SK-N-SH (cell line): ENCODE measurements around the gene IL2RA. TPM values are rescaled to one million over a fixed set of nuclear protein-coding genes. Genes with fewer than 3 reads are reported as not detected.

Source experiments
- CTCF ChIA-PET: fragments of 300-600, 350-600 bp; formaldehyde crosslinking; extraction: SDS; loops from one replicate; lab custom pipeline; 2021; lab: Yijun Ruan, JAX
- POLR2A ChIA-PET: fragments of 350-600 bp; sonication (Branson Sonifier 250); formaldehyde crosslinking; extraction: SDS; loops from one replicate; lab custom pipeline; 2020; ENCODE audit warnings: antibody characterized with exemption, inconsistent platforms; lab: Yijun Ruan, JAX
- DNase-seq: peaks from one replicate; pipeline ENCODE4 v3.0.0; 2012
- H2AFZ ChIP-seq: fragments of 200-600 bp; sonication (generic); 2 replicates; pipeline ENCODE4 v1.8.1; 2016; ENCODE audit warnings: antibody characterized with exemption, mild to moderate bottlenecking, low read depth
- H3F3A ChIP-seq: fragments of 200-600 bp; sonication (generic); replicated peaks from 2 replicates; pipeline ENCODE3; 2016; ENCODE audit warnings: antibody characterized with exemption, mild to moderate bottlenecking; ENCODE audit not compliant: insufficient read depth
- H3K27ac ChIP-seq, 2 experiments: fragments of 200-500 bp in 1 of 2; fragments of 200-600 bp in 1 of 2; sonication (Bioruptor generic) in 1 of 2; sonication (generic), shearing (Covaris generic) in 1 of 2; 2 replicates each; pipeline versions ENCODE4 v1.5.1 to v1.6.1; 2014 to 2016; ENCODE audit warnings: low read depth in 2 of 2, inconsistent platforms in 1 of 2, low read length in 1 of 2, mild to moderate bottlenecking in 1 of 2, mixed read lengths in 1 of 2
- H3K27me3 ChIP-seq: fragments of 200-600 bp; sonication (generic), shearing (Covaris generic); 2 replicates; pipeline ENCODE4 v1.6.1; 2016; ENCODE audit warnings: mixed run types; ENCODE audit not compliant: insufficient read depth
- H3K36me3 ChIP-seq, 2 experiments: fragments of 200-500 bp in 1 of 2; fragments of 200-600 bp in 1 of 2; sonication (Bioruptor generic) in 1 of 2; sonication (generic) in 1 of 2; replicated peaks in 1 of 2; 2 replicates each; pipeline versions ENCODE3 to v1.5.1; 2014 to 2016; ENCODE audit warnings: low read length in 1 of 2, mild to moderate bottlenecking in 1 of 2; ENCODE audit not compliant: insufficient read depth in 2 of 2, control insufficient read depth in 1 of 2
- H3K4me1 ChIP-seq, 2 experiments: fragments of 200-500 bp in 1 of 2; fragments of 200-600 bp in 1 of 2; sonication (Bioruptor generic) in 1 of 2; sonication (generic), shearing (Covaris generic) in 1 of 2; 2 replicates each; pipeline versions ENCODE4 v1.5.1 to v1.6.1; 2014 to 2016; ENCODE audit warnings: low read depth in 1 of 2, low read length in 1 of 2, mixed run types in 1 of 2; ENCODE audit not compliant: insufficient read depth in 2 of 2, control insufficient read depth in 1 of 2
- H3K4me2 ChIP-seq: fragments of 200-600 bp; sonication (generic), shearing (Covaris generic); 2 replicates; pipeline ENCODE4 v1.6.1; 2017; ENCODE audit warnings: mixed run types
- H3K4me3 ChIP-seq, 2 experiments: fragments of 200-500 bp in 1 of 2; fragments of 200-600 bp in 1 of 2; sonication (Bioruptor generic) in 1 of 2; sonication (generic), shearing (Covaris generic) in 1 of 2; 2 replicates each; pipeline versions ENCODE4 v1.5.1 to v1.8.1; 2014 to 2016; ENCODE audit warnings: low read depth in 2 of 2, inconsistent platforms in 1 of 2, low read length in 1 of 2, mild to moderate bottlenecking in 1 of 2, mixed read lengths in 1 of 2, moderate library complexity in 1 of 2
- H3K79me2 ChIP-seq: fragments of 200-600 bp; sonication (generic); 2 replicates; pipeline ENCODE4 v1.8.1; 2017; ENCODE audit warnings: mild to moderate bottlenecking; ENCODE audit not compliant: insufficient read depth
- H3K9ac ChIP-seq: fragments of 200-600 bp; sonication (generic); 2 replicates; pipeline ENCODE4 v1.6.1; 2017; ENCODE audit warnings: mixed run types
- H3K9me2 ChIP-seq: fragments of 200-600 bp; sonication (generic); 2 replicates; pipeline ENCODE4 v1.6.1; 2017; ENCODE audit warnings: mixed run types
- H3K9me3 ChIP-seq: fragments of 200-600 bp; sonication (generic); 2 replicates; pipeline ENCODE4 v1.6.1; 2017; ENCODE audit warnings: mixed run types, mild to moderate bottlenecking, moderate library complexity
- H4K20me1 ChIP-seq: fragments of 200-600 bp; sonication (generic); 2 replicates; pipeline ENCODE4 v1.6.1; 2017; ENCODE audit warnings: mild to moderate bottlenecking, mixed run types; ENCODE audit not compliant: insufficient read depth
- FOSL2 ChIP-seq: IDR thresholded peaks from 2 replicates; pipeline ENCODE4 v1.4.0; 2012; ENCODE audit warnings: low read depth, mild to moderate bottlenecking, moderate library complexity, borderline replicate concordance
- MEF2A ChIP-seq: IDR thresholded peaks from 2 replicates; pipeline ENCODE4 v1.4.0; 2012; ENCODE audit warnings: low read depth, borderline replicate concordance
- NFIC ChIP-seq: IDR thresholded peaks from 2 replicates; pipeline ENCODE4 v1.4.0; 2012; ENCODE audit warnings: borderline replicate concordance
- NRF1 ChIP-seq: IDR thresholded peaks from 2 replicates; pipeline ENCODE4 v1.6.1; 2012; ENCODE audit warnings: low read depth, mild to moderate bottlenecking, low read length
- RAD21 ChIP-seq: IDR thresholded peaks from 2 replicates; pipeline ENCODE4 v1.6.1; 2012; ENCODE audit warnings: mild to moderate bottlenecking, low read length
- RCOR1 ChIP-seq: fragments of 150-350 bp; IDR thresholded peaks from 2 replicates; pipeline ENCODE4 v1.6.1; 2017; ENCODE audit warnings: antibody characterized with exemption, low read length
- RXRA ChIP-seq: IDR thresholded peaks from 2 replicates; pipeline ENCODE4 v1.4.0; 2012; ENCODE audit warnings: low read depth, mild to moderate bottlenecking, borderline replicate concordance
- TCF12 ChIP-seq: IDR thresholded peaks from 2 replicates; pipeline ENCODE4 v1.4.0; 2012
- YY1 ChIP-seq: IDR thresholded peaks from 2 replicates; pipeline ENCODE4 v1.4.0; 2012; ENCODE audit warnings: low read depth, mild to moderate bottlenecking
- WGBS: methylation state at CpG from one replicate; pipeline ENCODE4 v1.1.6; 2017; ENCODE audit warnings: low lambda C conversion rate; 5-methylcytosine and 5-hydroxymethylcytosine counted together
- polyA plus RNA-seq, 3 experiments: library from polyadenylated mRNA; depleted of rRNA; stranded (reverse); fragments of >200 nt; gene quantifications; 2 replicates each; pipeline ENCODE4 v1.2.3, GENCODE V29; 2012
- TF ChIP-seq, protein P1 (sequence below): fragments of 200-600 bp; sonication (generic); IDR thresholded peaks from 2 replicates; pipeline ENCODE4 v1.6.1; 2017; ENCODE audit warnings: antibody characterized with exemption, mild to moderate bottlenecking, moderate library complexity
- TF ChIP-seq, protein P2 (sequence below): fragments of 150-350 bp; IDR thresholded peaks from 2 replicates; pipeline ENCODE4 v1.6.1; 2017; ENCODE audit warnings: antibody characterized with exemption, low read length, low read depth, borderline replicate concordance

Gene IL2RA
- polyA plus RNA-seq, 1 of the 3 experiments (the other 2 are of a cell fraction): not detected

DNA sequence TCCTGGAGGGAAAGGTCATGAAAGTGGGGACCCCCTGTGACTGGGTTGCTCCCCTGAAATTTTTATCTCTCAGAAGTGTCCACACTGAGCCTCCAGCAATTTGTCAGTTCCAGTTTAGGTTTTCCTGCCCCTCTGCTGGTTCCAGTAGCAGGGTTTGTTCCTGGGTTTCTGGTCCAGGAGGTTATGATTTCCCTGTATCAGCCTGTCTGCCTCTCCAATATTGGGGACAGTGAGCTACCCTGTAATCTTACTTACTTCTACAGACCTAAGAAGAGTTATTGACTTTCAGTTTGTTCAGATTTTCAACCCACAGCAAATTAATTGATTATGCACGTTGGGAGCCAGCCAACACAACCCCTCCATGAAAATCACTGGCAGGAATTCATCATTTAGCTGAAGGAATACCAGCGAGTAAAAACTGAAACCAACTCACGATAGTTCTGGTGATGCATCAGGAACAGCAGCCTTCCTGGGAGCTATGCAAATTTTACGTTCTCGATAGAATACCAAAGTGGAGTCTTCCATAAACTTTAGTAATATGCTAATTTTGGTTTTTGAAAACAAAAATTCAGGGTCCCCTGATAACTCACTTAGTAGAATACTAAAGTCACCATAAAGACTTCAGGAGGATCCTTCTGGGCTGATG, 53.5 kb downstream of the IL2RA start:
- ChIA-PET CTCF (interaction anchor here (0.6 kb wide), 1 partner anchor 125 kb away, joined by 3 read pairs; no protein-coding TSS in a partner anchor), POLR2A (no interaction called here)
- no peak overlapping the region for H3K27ac ChIP-seq

DNA sequence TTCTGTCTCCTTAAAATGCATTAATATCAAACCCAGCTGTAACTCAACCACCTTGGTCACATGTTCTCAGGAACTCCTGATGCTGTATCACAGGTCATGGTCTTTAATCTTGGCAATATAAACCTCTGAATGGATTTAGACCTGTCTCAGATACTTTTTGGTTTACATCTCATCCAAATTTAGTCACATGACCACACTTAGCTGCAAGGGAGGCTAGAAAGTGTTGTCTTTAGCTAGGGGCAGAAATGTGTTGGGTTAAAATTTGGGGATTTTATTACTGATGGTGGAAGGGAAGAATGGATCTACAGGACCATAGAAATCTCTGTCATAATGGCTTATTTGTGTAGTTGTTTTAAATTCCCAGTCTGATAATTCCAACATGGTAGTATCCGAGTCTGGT, 55.2 kb downstream of the IL2RA start:
- Histone ChIP-seq H3K4me1 (no peaks in the 10 kb centered on the region), H3K27ac (no peak overlapping the region), H3F3A (no peaks in the 10 kb centered on the region), H3K79me2 (no peaks in the 10 kb centered on the region), H2AFZ (no peak overlapping the region), H3K4me3 (no peak overlapping the region), H3K27me3 (peaks cover 16% of the 10 kb centered on the region; the same call in 1 of the 2 replicates), H4K20me1 (no peaks in the 10 kb centered on the region), H3K9me3 (no peaks in the 10 kb centered on the region), H3K9me2 (no peaks in the 10 kb centered on the region), H3K36me3 (no peaks in the 10 kb centered on the region), H3K4me2 (no peak overlapping the region), H3K9ac (no peak overlapping the region)
- POLR2A ChIA-PET: no interaction called here
- TF ChIP-seq MEF2A: no peak
- DNase-seq: no peak
- CTCF ChIA-PET: no interaction called here
- 25% methylated on average over 1 of the region's 1 CpG for WGBS

More for the DNA sequence above, 53.5 kb downstream of the IL2RA start:
- Histone ChIP-seq H3K4me1 (no peaks in the 10 kb centered on the region; a peak in 1 of 4 replicates), H3F3A (no peaks in the 10 kb centered on the region), H3K9me2 (no peaks in the 10 kb centered on the region), H3K36me3 (no peaks in the 10 kb centered on the region), H3K4me2 (peak overlapping the region; percentile 19; the same call in 1 of the 2 replicates), H3K27me3 (peaks cover 14% of the 10 kb centered on the region; the same call in 1 of the 2 replicates), H3K9ac (no peak overlapping the region), H3K4me3 (no peak overlapping the region), H3K79me2 (no peaks in the 10 kb centered on the region), H2AFZ (no peak overlapping the region), H3K9me3 (no peaks in the 10 kb centered on the region)
- 25% methylated on average over 5 of the region's 5 CpGs for WGBS
- no peak for DNase-seq
- TF ChIP-seq NFIC (no peak), RAD21 (no peak), FOSL2 (no peak), TCF12 (no peak), RCOR1 (no peak), RXRA (no peak), YY1 (no peak), NRF1 (no peak)
- TF ChIP-seq, protein P1, sequence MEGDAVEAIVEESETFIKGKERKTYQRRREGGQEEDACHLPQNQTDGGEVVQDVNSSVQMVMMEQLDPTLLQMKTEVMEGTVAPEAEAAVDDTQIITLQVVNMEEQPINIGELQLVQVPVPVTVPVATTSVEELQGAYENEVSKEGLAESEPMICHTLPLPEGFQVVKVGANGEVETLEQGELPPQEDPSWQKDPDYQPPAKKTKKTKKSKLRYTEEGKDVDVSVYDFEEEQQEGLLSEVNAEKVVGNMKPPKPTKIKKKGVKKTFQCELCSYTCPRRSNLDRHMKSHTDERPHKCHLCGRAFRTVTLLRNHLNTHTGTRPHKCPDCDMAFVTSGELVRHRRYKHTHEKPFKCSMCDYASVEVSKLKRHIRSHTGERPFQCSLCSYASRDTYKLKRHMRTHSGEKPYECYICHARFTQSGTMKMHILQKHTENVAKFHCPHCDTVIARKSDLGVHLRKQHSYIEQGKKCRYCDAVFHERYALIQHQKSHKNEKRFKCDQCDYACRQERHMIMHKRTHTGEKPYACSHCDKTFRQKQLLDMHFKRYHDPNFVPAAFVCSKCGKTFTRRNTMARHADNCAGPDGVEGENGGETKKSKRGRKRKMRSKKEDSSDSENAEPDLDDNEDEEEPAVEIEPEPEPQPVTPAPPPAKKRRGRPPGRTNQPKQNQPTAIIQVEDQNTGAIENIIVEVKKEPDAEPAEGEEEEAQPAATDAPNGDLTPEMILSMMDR: no peak
- TF ChIP-seq, protein P2, sequence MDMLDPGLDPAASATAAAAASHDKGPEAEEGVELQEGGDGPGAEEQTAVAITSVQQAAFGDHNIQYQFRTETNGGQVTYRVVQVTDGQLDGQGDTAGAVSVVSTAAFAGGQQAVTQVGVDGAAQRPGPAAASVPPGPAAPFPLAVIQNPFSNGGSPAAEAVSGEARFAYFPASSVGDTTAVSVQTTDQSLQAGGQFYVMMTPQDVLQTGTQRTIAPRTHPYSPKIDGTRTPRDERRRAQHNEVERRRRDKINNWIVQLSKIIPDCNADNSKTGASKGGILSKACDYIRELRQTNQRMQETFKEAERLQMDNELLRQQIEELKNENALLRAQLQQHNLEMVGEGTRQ: no peak
- TF ChIP-seq, all 33 proteins: peak for 0
- H4K20me1 ChIP-seq: no peaks in the 10 kb centered on the region
